HCT116 (cell line): Measurements from ENCODE around the gene CFAP58. TPM values are rescaled to one million over a fixed set of nuclear protein-coding genes. Genes with fewer than 3 reads are reported as not detected.

Experiments
- ATAC-seq: fragments of 200-7000 bp; cut with Tn5 transposase; 2 replicates; pipeline ENCODE4 v1.9.1; 2020; ENCODE audit warnings: mild to moderate bottlenecking, moderate library complexity
- BruUV-seq: library from RNA; stranded (reverse); fragments of 400-500 nt; replicated peaks from 2 replicates; lab custom pipeline; 2021; lab: Mats Ljungman, UMichigan
- CTCF ChIA-PET: fragments of 300-600 bp; sonication (Branson Sonifier 250); formaldehyde crosslinking; loops from one replicate; lab custom pipeline; 2021; ENCODE audit warnings: antibody characterized with exemption; lab: Charles Lee
- POLR2A ChIA-PET: fragments of 300-600, 350-600 bp; sonication (Branson Sonifier 250); formaldehyde crosslinking; loops from one replicate; lab custom pipeline; 2021; ENCODE audit warnings: antibody characterized with exemption; lab: Charles Lee
- RAD21 ChIA-PET, 2 experiments: fragments of 300-600 bp; sonication (Branson Sonifier 250); formaldehyde crosslinking; loops; one replicate each; lab custom pipeline; 2023; ENCODE audit warnings: low total read pairs in 2 of 2; ENCODE audit not compliant: uncharacterized antibody in 2 of 2, unreplicated experiment in 2 of 2, low non-redundant PET in 1 of 2; lab: Charles Lee
- DNase-seq: peaks from one replicate; pipeline ENCODE4 v3.0.0-alpha.2; 2010; ENCODE audit warnings: low read depth, low spot score
- H2AFZ ChIP-seq: fragments of 200-600 bp; shearing (Covaris generic), sonication (generic); 2 replicates; pipeline ENCODE4 v1.6.1; 2017; ENCODE audit warnings: low read depth, mixed run types, mixed read lengths, antibody characterized with exemption, low read length; ENCODE audit not compliant: poor library complexity, severe bottlenecking
- H3K27ac ChIP-seq: 2 replicates; pipeline ENCODE4 v1.5.1; 2012; ENCODE audit warnings: low read depth, low read length
- H3K27me3 ChIP-seq: fragments of 200-600 bp; sonication (generic); 2 replicates; pipeline ENCODE4 v1.6.1; 2016; ENCODE audit warnings: mixed run types, low read length, mixed read lengths; ENCODE audit not compliant: insufficient read depth
- H3K36me3 ChIP-seq, 2 experiments: fragments of 200-500 bp in 1 of 2; fragments of 200-600 bp in 1 of 2; sonication (Bioruptor generic) in 1 of 2; sonication (generic) in 1 of 2; 2 replicates each; pipeline versions ENCODE4 v1.5.1 to v1.6.1; 2014 to 2016; ENCODE audit warnings: low read length in 2 of 2, inconsistent platforms in 1 of 2, mixed read lengths in 1 of 2, mixed run types in 1 of 2; ENCODE audit not compliant: insufficient read depth in 2 of 2, control insufficient read depth in 1 of 2
- H3K4me1 ChIP-seq, 2 experiments: fragments of 200-600 bp in 1 of 2; sonication (generic) in 1 of 2; 2 replicates each; pipeline versions ENCODE4 v1.5.1 to v1.6.1; 2012 to 2017; ENCODE audit warnings: low read length in 2 of 2, inconsistent platforms in 1 of 2, mild to moderate bottlenecking in 1 of 2, mixed read lengths in 1 of 2, mixed run types in 1 of 2, moderate library complexity in 1 of 2; ENCODE audit not compliant: insufficient read depth in 2 of 2, control insufficient read depth in 1 of 2
- H3K4me2 ChIP-seq: fragments of 200-600 bp; sonication (generic); 2 replicates; pipeline ENCODE4 v1.6.1; 2017; ENCODE audit warnings: mixed run types, low read length, mixed read lengths
- H3K4me3 ChIP-seq, 2 experiments: fragments of 200-600 bp in 1 of 2; sonication (generic) in 1 of 2; replicated peaks in 1 of 2; 2 replicates each; pipeline ENCODE4 v1.5.1; 2011 to 2016; ENCODE audit warnings: low read length in 2 of 2, control low read depth in 1 of 2, low read depth in 1 of 2, mild to moderate bottlenecking in 1 of 2, mixed read lengths in 1 of 2, mixed run types in 1 of 2
- H3K79me2 ChIP-seq: fragments of 200-600 bp; sonication (generic); 2 replicates; pipeline ENCODE4 v1.6.1; 2017; ENCODE audit warnings: mild to moderate bottlenecking, mixed run types, low read length, moderate library complexity, mixed read lengths; ENCODE audit not compliant: insufficient read depth
- H3K9ac ChIP-seq: fragments of 200-600 bp; sonication (generic); 2 replicates; pipeline ENCODE4 v1.6.1; 2016; ENCODE audit warnings: low read length, mixed read lengths
- H3K9me2 ChIP-seq: fragments of 200-600 bp; sonication (generic), shearing (Covaris generic); 2 replicates; pipeline ENCODE4 v1.6.1; 2017; ENCODE audit warnings: mixed run types, mild to moderate bottlenecking, moderate library complexity; ENCODE audit not compliant: insufficient read depth
- H3K9me3 ChIP-seq, 2 experiments: fragments of 200-500 bp in 1 of 2; fragments of 200-600 bp in 1 of 2; sonication (Bioruptor generic) in 1 of 2; sonication (generic) in 1 of 2; 2 replicates each; pipeline ENCODE4 v1.6.1; 2014 to 2017; ENCODE audit warnings: low read length in 2 of 2, mixed read lengths in 2 of 2, inconsistent platforms in 1 of 2, low read depth in 1 of 2, mild to moderate bottlenecking in 1 of 2, mixed run types in 1 of 2, moderate library complexity in 1 of 2; ENCODE audit not compliant: control insufficient read depth in 1 of 2, insufficient read depth in 1 of 2
- H4K20me1 ChIP-seq: fragments of 200-600 bp; sonication (generic), shearing (Covaris generic); 2 replicates; pipeline ENCODE4 v1.6.1; 2017; ENCODE audit warnings: mixed run types, mild to moderate bottlenecking, moderate library complexity; ENCODE audit not compliant: insufficient read depth
- ATF3 ChIP-seq: IDR thresholded peaks from 2 replicates; pipeline ENCODE4 v1.6.1; 2012
- CEBPB ChIP-seq: IDR thresholded peaks from 2 replicates; pipeline ENCODE4 v1.6.1; 2012; ENCODE audit warnings: low read depth
- SIN3A ChIP-seq: IDR thresholded peaks from 2 replicates; pipeline ENCODE4 v1.6.1; 2012; ENCODE audit warnings: low read depth
- TCF7L2 ChIP-seq: IDR thresholded peaks from 2 replicates; pipeline ENCODE4 v1.7.0; 2011; ENCODE audit warnings: borderline replicate concordance, inconsistent platforms; ENCODE audit not compliant: insufficient read depth, insufficient read length; ENCODE audit errors: extremely low read depth
- ZBTB33 ChIP-seq: IDR thresholded peaks from 2 replicates; pipeline ENCODE4 v1.6.1; 2011; ENCODE audit warnings: mild to moderate bottlenecking, low read length, moderate library complexity; ENCODE audit not compliant: insufficient replicate concordance; ENCODE audit errors: extremely low read depth
- ZFX ChIP-seq: fragments of 450-650 bp; IDR thresholded peaks from 2 replicates; pipeline ENCODE4 v1.6.1; 2017
- ZNF274 ChIP-seq: fragments of 200-500 bp; sonication (Bioruptor generic); IDR thresholded peaks from 2 replicates; pipeline ENCODE4 v1.6.1; 2014; ENCODE audit warnings: mild to moderate bottlenecking, low read depth, low read length, inconsistent platforms
- intact Hi-C: fragments of 100-400 bp; cut with micrococcal nuclease; formaldehyde crosslinking; loops from 2 replicates; pipeline ENCODE4 v1.10.0; 2022
- total RNA-seq: library from RNA; stranded (reverse); gene quantifications from one replicate; pipeline ENCODE4 v1.2.1, GENCODE V29; 2021; ENCODE audit not compliant: unreplicated experiment
- TF ChIP-seq, protein P1 (sequence below): IDR thresholded peaks from 2 replicates; pipeline ENCODE4 v1.6.1; 2012

CFAP58 gene
- total RNA-seq, 1 experiment from 2014 or later, result 0.91 TPM

GRCh38 chr10:104367904-104368303, 14.3 kb downstream of the CFAP58 start:
- RAD21 ChIA-PET, result no interaction called here
- H4K20me1 ChIP-seq, result no peaks in the 10 kb centered on the region
- 0 out of 4 replicates have a peak, but pooled peaks cover 0 to 4% of the 10 kb centered on the region in 2 experiments for H3K9me3 ChIP-seq
- ATAC-seq (no peak), DNase-seq (no peak)
- no peaks in the 10 kb centered on the region for H3K36me3 ChIP-seq
- H3K27ac ChIP-seq, result no peak overlapping the region
- H3K9me2 ChIP-seq, result no peaks in the 10 kb centered on the region
- TF ChIP-seq ZFX, result no peak
- TF ChIP-seq, protein P1, sequence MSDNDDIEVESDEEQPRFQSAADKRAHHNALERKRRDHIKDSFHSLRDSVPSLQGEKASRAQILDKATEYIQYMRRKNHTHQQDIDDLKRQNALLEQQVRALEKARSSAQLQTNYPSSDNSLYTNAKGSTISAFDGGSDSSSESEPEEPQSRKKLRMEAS, result no peak
- no peak for TF ChIP-seq TCF7L2
- no peak for TF ChIP-seq CEBPB
- no peak for TF ChIP-seq ZNF274
- TF ChIP-seq SIN3A, result no peak
- no peak for TF ChIP-seq ZBTB33
- no peak for TF ChIP-seq ATF3
- no peak overlapping the region for H3K4me3 ChIP-seq
- no peaks in the 10 kb centered on the region for H3K79me2 ChIP-seq
- POLR2A ChIA-PET, result no interaction called here
- H3K4me1 ChIP-seq, result no peaks in the 10 kb centered on the region
- CTCF ChIA-PET, result interaction anchor here (1.1 kb wide), 1 partner anchor 255 kb away, joined by 5 read pairs; no protein-coding TSS in a partner anchor
- no peak overlapping the region for H2AFZ ChIP-seq
- no peak overlapping the region for H3K9ac ChIP-seq
- BruUV-seq, result no TSS peak
- no peak overlapping the region for H3K4me2 ChIP-seq
- peaks cover 57% of the 10 kb centered on the region for H3K27me3 ChIP-seq
- intact Hi-C loops, result no loop called here
